GM19035 (cell line): Measurements from ENCODE around the gene SV2C.

ENCODE experiments used
- ATAC-seq: cut with Tn5 transposase; IDR thresholded peaks from one replicate; pipeline ENCODE4 v1.9.1; 2021; ENCODE audit not compliant: unreplicated experiment

The SV2C gene

GRCh38 chr5:76162335-76162734, 79.2 kb downstream of the SV2C start:
- ATAC-seq: no peak

GRCh38 chr5:76163111-76163628, 80.0 kb downstream of the SV2C start:
- no peak for ATAC-seq

GRCh38 chr5:76165029-76165428, 81.8 kb downstream of the SV2C start:
- no peak for ATAC-seq

- ATAC-seq: no peak
These were observed 82.7 kb downstream of the SV2C start for GRCh38 chr5:76165711-76166374.

- no peak for ATAC-seq
These were observed 83.8 kb downstream of the SV2C start for GRCh38 chr5:76166886-76167576.

- no peak for ATAC-seq
These were observed 86.1 kb downstream of the SV2C start for GRCh38 chr5:76169146-76169905.

- ATAC-seq: no peak
These were observed 90.9 kb downstream of the SV2C start for GRCh38 chr5:76174101-76174500.

- ATAC-seq: peak; percentile 71
These were observed 92.0 kb downstream of the SV2C start for GRCh38 chr5:76175051-76175666.

- ATAC-seq: peak; percentile 65
These were observed 92.7 kb downstream of the SV2C start for GRCh38 chr5:76175821-76176403.

GRCh38 chr5:76177978-76178377, 94.8 kb downstream of the SV2C start:
- ATAC-seq: no peak

GRCh38 chr5:76178913-76179312, 95.7 kb downstream of the SV2C start:
- no peak for ATAC-seq

- ATAC-seq: no peak
These were observed 97.9 kb downstream of the SV2C start for GRCh38 chr5:76180814-76181805.

GRCh38 chr5:76187386-76187785, 104.2 kb downstream of the SV2C start:
- no peak for ATAC-seq

GRCh38 chr5:76190356-76190755, 107.2 kb downstream of the SV2C start:
- ATAC-seq: no peak

- ATAC-seq: no peak
These were observed 109.7 kb downstream of the SV2C start for GRCh38 chr5:76192837-76193236.

GRCh38 chr5:76193635-76194034, 110.5 kb downstream of the SV2C start:
- ATAC-seq: no peak

GRCh38 chr5:76194340-76194739, 111.2 kb downstream of the SV2C start:
- ATAC-seq: no peak

- no peak for ATAC-seq
These were observed 113.3 kb downstream of the SV2C start for GRCh38 chr5:76196457-76196856.

GRCh38 chr5:76196886-76197489, 113.8 kb downstream of the SV2C start:
- no peak for ATAC-seq
